ENCODE measurements around the gene RERGL.
"Not testable (repeated sequence)": the region's sequence is repeated elsewhere in the genome, so short reads cannot be mapped to it uniquely, and the experiment has no call there.

RERGL gene

DNA sequence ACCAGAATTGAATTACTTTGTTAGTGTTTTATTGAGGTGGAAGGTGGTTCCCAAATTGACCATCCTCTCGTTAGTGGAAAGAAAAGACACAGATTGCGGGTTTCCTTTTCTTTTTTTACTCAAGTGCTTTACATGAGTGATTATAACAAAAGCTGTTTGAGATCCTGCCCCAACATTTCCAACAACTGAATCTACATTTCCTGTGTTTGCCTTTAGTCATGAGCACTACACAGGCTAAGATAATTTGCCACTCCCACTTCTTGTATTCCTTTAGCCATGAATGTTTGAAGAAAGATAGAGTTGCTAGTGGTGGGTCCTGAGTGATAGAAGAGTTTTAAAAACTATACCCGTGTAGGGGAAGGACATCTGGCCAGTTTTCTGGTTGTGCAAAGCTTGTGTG, 16.0 kb downstream of the RERGL start:
- peaks cover 4% of the 10 kb centered on the region for H3K4me1 Mint-ChIP-seq
- no peak overlapping the region for H3K4me3 Mint-ChIP-seq
- TF ChIP-seq, protein P1, sequence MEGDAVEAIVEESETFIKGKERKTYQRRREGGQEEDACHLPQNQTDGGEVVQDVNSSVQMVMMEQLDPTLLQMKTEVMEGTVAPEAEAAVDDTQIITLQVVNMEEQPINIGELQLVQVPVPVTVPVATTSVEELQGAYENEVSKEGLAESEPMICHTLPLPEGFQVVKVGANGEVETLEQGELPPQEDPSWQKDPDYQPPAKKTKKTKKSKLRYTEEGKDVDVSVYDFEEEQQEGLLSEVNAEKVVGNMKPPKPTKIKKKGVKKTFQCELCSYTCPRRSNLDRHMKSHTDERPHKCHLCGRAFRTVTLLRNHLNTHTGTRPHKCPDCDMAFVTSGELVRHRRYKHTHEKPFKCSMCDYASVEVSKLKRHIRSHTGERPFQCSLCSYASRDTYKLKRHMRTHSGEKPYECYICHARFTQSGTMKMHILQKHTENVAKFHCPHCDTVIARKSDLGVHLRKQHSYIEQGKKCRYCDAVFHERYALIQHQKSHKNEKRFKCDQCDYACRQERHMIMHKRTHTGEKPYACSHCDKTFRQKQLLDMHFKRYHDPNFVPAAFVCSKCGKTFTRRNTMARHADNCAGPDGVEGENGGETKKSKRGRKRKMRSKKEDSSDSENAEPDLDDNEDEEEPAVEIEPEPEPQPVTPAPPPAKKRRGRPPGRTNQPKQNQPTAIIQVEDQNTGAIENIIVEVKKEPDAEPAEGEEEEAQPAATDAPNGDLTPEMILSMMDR (IDR thresholded peaks at IDR 0.05), result no peak
- no peak overlapping the region for H3K27ac Mint-ChIP-seq
- H3K27me3 Mint-ChIP-seq (ENCODE audit: low read depth, poor library complexity), result no peaks in the 10 kb centered on the region
- DNase-seq, result no peak
- no peaks in the 10 kb centered on the region for H3K9me3 Mint-ChIP-seq
- no peaks in the 10 kb centered on the region for H3K36me3 Mint-ChIP-seq (ENCODE audit: low read depth)

DNA sequence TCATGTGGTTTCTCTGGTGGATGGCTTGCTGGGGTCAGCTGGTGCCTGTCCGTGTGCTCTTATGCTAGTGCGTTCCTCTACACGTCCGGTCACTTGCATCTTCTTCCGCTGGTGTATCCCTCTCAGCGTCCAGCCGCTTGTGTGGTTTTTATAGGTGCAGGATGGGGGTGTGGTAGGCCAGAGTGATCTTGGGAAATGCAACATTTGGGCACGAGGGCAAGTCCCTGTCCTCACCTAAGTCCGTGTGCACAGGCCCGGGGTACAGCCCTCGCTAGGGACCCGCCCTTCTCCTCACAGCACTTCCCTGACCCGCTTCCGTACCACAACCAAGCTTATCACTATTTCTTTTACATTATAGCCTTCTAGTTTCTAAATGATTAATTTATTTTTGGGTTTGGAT, 17.3 kb downstream of the RERGL start:
- TF ChIP-seq, protein P1 (IDR thresholded peaks at IDR 0.05), result no peak
- no peak for DNase-seq
- Mint-ChIP-seq H3K27me3 (ENCODE audit: low read depth, poor library complexity) (no peaks in the 10 kb centered on the region), H3K36me3 (ENCODE audit: low read depth) (no peaks in the 10 kb centered on the region), H3K4me1 (peaks cover 4% of the 10 kb centered on the region), H3K9me3 (no peaks in the 10 kb centered on the region), H3K4me3 (no peak overlapping the region), H3K27ac (no peak overlapping the region)

DNA sequence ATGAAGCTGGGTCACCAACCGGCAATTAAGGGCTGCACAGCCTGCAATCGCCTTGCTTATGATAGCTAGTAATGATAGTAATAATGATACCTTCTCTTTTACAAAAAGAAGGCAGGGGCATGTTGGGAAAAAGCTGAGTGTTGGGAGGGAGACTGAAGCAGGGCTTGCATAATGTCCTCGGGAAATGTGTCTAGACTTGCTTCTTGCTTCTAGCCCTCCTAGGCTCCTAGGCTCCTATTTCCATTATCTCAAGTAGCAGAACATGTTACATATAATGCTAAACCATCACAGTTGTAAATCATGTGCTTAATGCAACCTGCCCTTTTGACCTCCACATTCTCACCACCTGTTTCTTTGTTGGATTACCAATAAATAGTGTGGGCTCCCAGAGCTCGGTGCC, 18.7 kb downstream of the RERGL start:
- Mint-ChIP-seq H3K4me3 (no peak overlapping the region), H3K9me3 (no peaks in the 10 kb centered on the region)

DNA sequence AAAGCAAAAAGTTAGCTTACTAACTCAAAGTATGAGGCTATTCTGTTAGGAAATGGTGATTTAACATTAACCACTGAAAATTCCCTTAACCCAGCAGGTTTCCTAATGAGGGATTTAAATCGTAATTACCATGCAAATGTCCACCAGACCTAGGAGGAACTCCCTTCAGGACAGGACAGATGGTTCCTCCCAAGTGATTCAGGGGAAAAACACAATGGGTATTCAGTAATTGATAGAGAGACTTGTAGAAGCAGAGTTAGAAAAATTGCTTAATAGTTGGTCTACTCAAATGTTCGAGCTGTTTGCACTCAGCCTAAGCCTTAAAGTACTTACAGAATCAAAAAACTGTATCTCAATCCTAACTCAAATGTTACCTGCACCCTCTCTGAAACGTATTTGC, 21.6 kb downstream of the RERGL start:
- Mint-ChIP-seq H3K36me3 (ENCODE audit: low read depth) (no peaks in the 10 kb centered on the region), H3K4me3 (no peak overlapping the region), H3K4me1 (peaks cover 15% of the 10 kb centered on the region), H3K27me3 (ENCODE audit: low read depth, poor library complexity) (no peaks in the 10 kb centered on the region), H3K27ac (no peak overlapping the region), H3K9me3 (peaks cover 5% of the 10 kb centered on the region)
- no peak for DNase-seq
- TF ChIP-seq, protein P1 (IDR thresholded peaks at IDR 0.05), result no peak

More for the DNA sequence above, 18.7 kb downstream of the RERGL start:
- DNase-seq, result no peak
- Mint-ChIP-seq H3K27me3 (ENCODE audit: low read depth, poor library complexity) (no peaks in the 10 kb centered on the region), H3K4me1 (peaks cover 15% of the 10 kb centered on the region), H3K27ac (no peak overlapping the region), H3K36me3 (ENCODE audit: low read depth) (no peaks in the 10 kb centered on the region)
- TF ChIP-seq, protein P1 (IDR thresholded peaks at IDR 0.05), result no peak

DNA sequence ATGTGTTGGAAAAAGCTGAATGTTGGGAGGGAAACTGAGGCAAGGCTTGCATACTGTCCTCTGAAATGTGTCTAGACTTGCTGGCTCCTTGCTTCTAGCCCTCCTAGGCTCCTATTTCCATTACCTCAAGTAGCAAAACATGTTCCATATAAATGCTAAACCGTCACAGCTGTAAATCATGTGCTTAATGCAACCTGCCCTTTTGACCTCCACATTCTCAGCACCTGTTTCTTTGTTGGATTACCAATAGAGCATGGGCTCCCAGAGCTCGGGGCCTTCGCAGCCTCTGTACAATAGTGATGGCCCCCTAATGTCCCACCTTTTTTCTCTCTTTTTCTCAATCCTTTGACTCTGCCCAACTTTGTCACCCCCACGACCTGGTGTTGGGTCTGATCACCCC, 23.3 kb downstream of the RERGL start:
- no peak overlapping the region for H3K4me3 Mint-ChIP-seq
- no peak overlapping the region for H3K27ac Mint-ChIP-seq
- H3K4me1 Mint-ChIP-seq, result peaks cover 14% of the 10 kb centered on the region
- H3K27me3 Mint-ChIP-seq (ENCODE audit: low read depth, poor library complexity), result no peaks in the 10 kb centered on the region
- H3K36me3 Mint-ChIP-seq (ENCODE audit: low read depth), result no peaks in the 10 kb centered on the region
- peaks cover 20% of the 10 kb centered on the region for H3K9me3 Mint-ChIP-seq
- TF ChIP-seq, protein P1 (IDR thresholded peaks at IDR 0.05), result no peak
- DNase-seq, result peak; percentile 6

DNA sequence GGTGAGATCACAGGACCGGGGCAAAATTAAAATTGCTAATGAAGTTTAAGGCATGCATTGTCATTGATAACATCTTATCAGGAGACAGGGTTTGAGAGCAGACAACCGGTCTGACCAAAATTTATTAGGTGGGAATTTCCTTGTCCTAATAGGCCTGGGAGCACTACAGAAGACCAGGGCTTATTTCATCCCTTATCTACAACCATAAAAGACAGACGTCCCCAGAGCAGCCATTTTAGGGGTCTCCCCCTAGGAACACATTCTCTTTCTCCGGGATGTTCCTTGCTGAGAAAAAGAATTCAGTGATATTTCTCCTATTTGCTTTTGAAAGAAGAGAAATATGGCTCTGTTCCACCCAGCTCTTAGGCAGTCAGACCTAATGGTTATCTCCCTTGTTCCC, 27.1 kb downstream of the RERGL start:
- not testable (repeated sequence) for H3K27ac Mint-ChIP-seq; H3K4me3 Mint-ChIP-seq; H3K36me3 Mint-ChIP-seq (ENCODE audit: low read depth); H3K27me3 Mint-ChIP-seq (ENCODE audit: low read depth, poor library complexity); DNase-seq
- Mint-ChIP-seq H3K4me1 (peaks cover 11% of the 10 kb centered on the region), H3K9me3 (peaks cover 45% of the 10 kb centered on the region)

Measured in nephron progenitor cell (in vitro differentiated cells).